ENCODE measurements around the gene LIPM.
A peak's percentile ranks its signal among the peaks of the same experiment; 100 is the strongest.

Gene LIPM, protein sequence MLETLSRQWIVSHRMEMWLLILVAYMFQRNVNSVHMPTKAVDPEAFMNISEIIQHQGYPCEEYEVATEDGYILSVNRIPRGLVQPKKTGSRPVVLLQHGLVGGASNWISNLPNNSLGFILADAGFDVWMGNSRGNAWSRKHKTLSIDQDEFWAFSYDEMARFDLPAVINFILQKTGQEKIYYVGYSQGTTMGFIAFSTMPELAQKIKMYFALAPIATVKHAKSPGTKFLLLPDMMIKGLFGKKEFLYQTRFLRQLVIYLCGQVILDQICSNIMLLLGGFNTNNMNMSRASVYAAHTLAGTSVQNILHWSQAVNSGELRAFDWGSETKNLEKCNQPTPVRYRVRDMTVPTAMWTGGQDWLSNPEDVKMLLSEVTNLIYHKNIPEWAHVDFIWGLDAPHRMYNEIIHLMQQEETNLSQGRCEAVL
- 0 to 1.8 (median 0) reads per million in 17 experiments for total RNA-seq

DNA sequence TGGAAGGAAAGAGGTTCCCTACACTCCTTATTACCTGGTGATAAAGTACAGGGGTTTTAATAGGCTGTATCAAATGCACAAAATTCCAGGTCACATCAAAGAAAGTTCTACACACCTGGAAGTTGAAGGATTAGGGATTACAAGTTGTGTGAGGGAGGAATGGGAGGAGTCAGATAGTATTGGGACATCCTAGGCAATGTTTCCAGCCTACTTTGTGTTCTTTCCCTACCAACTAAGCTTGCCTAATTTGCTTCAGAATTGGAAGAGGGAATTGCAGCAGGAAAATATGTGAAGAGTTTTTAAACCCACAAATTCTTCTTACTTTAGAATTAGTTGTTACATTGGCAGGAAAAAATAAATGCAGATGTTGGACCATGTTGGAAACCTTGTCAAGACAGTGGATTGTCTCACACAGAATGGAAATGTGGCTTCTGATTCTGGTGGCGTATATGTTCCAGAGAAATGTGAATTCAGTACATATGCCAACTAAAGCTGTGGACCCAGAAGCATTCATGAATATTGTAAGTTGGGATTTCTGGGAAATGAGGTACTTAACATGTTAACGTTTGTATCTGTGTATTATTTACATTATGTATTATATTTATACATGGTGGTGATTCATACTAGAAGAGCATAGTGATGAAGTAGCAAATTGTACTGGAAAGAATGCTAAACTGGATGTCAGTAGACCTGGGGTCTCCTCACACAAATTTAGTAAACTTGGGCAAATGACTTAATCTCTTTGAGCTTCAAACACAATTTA lies at the start of gene LIPM:
Gene LIPM (plus strand): TSS at position 208 of the 763 bp plus-strand sequence. CDS start 167 bp downstream, at position 375.
- DNase-seq: no peak

DNA sequence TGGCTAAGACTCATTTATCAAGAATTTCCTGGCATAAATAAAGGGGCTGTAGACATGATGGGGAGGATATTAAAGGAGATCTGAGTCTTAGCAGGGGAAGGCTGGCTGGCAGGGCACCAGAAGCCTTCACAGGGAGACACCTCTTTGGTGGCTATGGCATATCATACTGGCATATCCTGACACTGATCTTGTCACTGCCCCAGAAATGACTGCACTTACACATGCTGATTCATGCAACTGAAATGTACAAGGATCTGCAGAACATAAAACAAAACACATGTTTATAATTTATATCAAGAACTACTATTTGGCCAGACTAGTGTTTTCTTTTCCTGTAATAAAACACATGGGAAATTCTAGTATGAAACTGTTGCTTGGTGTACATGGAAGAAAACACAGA lies 48.2 kb upstream of the LIPM start:
- no peak for DNase-seq

DNA sequence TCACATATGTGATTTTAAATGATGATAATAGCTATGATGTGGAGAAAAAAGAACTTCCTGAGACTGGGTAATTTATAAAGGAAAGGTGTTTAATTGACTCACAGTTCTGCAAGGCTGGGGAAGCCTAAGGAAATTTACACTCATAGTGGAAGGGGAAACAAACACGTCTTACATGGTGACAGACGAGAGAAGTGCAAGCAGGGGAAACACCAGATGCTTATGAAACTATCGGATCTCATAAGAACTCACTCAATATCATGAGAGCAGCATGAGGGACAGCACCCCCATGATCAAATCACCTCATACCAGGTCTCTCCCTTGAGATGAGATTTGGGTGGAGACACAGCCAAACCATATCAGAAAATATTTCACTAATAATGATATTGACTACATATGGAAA lies 46.8 kb upstream of the LIPM start:
- DNase-seq: peak in 3 of 4 experiments; percentile 42 to 47 (median 45)

DNA sequence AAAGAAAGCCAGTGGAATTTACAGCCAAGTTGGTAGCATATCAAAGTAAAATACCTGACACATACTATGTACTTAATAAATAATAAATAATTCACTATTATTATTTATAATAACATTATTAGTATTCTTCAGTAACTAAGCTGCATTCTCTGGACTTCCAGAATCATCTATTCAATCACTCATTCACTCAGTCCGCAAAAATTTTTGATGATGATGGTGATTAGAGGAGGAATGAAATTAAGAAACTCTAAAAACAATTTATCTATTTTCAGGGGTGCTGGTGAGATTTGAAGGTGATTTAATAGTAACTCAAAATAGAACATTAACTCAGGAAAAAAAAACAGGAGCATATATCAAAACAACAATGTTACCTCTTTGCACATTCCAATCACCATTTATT lies 45.9 kb upstream of the LIPM start:
- no peak for DNase-seq

DNA sequence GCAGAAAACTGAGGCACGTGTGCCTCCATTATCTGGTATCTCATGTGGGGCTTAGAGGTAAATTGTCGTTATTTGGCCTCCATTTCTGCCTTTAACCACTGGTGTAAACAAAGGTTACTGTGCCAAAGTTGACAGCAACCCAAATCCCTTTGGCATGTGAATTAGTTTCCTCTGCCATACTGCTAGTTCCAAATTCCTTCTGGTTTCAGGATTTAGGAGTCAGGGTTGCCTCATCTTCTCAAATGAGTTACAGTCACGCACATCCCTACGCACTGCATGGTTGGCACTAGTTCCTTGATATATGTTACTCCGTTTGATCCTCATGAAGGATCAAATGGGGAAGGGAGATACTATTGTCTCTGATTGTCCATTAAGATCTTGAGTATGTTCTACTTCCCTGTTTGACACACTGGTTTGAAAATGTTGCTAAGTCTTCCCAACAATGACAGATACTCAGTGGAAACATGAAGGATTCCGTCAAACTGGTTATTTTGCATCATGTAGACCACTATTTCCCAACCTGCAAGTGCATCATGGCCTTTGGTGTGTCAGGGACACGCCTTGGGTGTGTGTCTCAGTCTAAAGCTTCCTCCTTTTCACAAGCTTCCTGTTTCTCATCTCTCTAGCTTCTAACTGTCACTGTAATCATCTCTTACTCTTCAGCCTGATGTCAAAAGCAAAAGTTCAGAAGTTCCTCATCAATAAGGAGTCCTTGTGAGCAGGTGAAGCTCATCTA lies 43.0 kb upstream of the LIPM start, which contains the start of gene LIPN:
Gene LIPN (plus strand): TSS at position 655 of the 736 bp plus-strand sequence. CDS start 1,386 bp downstream, outside the sequence.
- peak; percentile 86 to 98 (median 92) for DNase-seq

DNA sequence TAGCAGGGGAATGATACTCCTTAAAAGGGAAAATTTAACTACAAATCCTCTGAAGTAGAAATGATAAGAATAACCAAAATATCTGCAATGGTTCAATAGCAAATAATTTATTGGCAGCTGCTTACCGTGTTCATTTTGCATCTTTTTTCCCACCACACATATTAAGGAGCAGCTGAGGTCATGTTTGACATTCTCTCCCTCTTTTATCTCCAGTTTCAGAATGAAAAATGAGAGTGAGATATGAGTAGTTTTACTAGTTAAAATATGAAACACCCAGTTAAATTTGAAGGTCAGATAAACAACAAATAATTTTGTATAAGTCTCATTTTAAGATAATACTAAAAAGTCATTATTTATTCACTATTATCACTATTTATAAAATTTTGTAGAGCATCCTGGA lies 39.6 kb upstream of the LIPM start:
- no peak for DNase-seq

DNA sequence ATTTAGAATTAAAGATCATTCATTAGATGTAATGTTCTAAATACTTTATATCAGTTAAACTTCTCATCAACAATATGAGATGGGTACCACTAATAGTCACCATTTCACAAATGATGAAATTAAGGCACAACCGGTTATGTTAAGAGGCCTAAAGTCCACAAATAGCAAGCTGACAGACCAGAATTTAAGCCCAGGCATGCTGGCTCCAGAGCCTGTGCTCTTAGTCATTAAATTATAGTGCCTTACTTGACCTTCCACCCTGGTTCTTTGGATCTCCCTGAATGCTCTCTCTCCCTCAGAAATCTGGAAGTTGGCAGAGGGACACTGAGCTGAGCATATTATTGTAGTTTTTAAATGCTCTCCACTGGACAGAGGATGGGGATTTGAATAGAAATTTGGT lies 39.1 kb upstream of the LIPM start:
- no peak for DNase-seq

DNA sequence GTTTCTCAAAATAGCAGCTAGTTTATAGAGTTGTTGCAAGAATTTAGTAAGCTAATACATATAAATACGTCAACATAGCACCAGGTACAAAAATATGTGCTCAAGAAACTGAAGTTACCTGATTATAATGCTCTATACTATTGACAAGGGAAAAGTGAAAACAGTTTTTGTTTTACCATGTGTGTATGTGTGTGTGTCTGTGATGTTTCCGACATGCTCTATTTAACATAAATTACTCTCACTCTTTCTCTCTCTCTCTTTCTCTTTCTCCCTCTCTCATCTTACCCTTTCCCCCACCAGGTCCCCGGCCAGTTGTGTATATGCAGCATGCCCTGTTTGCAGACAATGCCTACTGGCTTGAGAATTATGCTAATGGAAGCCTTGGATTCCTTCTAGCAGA lies 38.4 kb upstream of the LIPM start:
- DNase-seq: no peak

DNA sequence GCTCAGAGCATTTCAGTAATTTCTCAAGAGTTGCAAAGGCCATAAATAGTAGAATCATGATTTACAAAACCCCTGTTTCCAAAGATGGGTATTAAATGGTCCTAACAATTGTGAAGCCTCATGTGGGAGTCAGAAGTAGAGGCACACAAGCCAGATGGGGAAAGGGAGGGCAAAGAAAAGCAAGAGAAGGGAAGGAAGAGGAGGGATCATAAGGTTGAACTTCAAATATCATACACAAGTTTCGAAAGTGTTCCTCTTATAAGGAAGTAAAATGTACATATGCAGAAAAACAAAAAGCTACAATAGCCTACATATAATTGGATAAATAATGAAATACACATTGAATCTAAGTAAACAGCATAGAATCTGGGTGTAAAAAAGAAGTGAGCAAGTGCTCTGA lies 36.7 kb upstream of the LIPM start:
- DNase-seq: peak in 3 of 4 experiments; percentile 34 to 66 (median 52)

DNA sequence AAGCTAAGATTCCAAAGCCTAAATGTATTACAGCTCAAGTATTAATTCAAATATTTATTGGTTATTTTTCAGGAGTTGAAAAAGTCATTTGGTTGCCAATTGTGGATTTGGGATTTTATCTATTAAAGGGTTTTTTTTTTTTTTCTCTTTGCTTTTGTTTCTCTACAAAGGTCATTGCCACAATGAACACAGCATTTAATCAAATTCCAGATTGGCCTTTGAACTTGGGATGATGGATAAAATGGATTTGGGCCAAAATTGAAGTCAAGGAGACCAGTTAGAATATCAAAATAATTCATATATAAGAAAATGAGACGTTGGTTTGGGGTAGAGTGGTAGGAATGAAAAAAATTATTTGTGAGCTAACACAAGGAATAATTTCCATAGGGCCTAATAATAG lies 33.1 kb upstream of the LIPM start:
- no peak for DNase-seq

DNA sequence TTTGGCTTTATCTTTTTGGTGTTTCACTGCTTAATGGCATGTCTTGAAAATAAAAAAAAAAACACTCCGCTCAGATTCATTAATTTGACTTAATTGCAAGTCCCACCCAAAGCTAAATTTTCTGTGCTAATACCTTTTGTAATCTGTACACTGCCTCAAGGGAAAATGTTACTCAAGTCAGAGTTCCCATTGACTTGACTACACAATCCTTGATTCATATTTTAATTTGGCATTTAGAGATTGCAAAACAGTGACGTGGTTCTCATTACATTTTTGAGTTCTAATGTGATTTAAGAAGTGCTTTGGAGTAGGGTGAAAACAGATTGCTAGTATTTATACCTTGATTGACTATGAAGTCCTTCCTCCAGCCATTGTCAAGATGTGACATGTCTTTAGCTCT lies 21.3 kb upstream of the LIPM start:
- no peak for DNase-seq

DNA sequence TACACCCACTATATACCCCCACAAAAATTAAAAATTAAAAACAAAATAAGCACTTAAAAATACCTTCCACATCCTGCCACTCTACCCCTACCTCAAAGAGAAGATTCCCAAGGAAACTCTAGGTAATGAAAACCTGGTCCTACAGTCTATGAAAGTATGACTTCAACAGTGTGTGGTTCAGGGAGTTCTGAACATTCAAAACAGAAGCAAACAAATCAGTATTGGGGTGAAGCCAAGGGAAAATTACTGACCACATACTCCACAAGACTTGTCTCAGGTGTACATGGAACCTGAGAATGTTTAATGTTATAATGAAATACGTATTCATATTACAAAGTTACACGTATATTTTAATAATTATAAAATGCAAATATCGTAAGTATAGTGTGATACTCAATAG lies 20.3 kb upstream of the LIPM start:
- no peak for DNase-seq

DNA sequence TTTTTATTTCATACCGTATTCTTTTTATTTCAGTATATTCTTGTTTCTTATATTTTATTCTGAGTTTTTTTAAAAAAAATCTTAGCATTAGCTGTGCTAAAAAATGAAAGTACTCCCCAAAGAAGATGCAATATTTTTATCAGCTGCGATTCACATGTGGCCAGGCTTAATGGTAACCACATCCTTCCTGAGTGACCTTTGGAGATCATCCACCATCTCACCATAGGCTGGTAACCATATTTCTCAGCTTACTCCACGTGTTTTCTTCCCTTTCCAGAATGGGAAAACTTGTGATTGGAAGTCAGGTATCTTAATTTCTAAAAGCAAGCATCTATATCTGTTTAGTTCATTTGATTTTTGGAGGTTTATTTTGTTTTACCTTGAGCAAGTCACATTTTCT lies 18.8 kb upstream of the LIPM start:
- no peak for DNase-seq

DNA sequence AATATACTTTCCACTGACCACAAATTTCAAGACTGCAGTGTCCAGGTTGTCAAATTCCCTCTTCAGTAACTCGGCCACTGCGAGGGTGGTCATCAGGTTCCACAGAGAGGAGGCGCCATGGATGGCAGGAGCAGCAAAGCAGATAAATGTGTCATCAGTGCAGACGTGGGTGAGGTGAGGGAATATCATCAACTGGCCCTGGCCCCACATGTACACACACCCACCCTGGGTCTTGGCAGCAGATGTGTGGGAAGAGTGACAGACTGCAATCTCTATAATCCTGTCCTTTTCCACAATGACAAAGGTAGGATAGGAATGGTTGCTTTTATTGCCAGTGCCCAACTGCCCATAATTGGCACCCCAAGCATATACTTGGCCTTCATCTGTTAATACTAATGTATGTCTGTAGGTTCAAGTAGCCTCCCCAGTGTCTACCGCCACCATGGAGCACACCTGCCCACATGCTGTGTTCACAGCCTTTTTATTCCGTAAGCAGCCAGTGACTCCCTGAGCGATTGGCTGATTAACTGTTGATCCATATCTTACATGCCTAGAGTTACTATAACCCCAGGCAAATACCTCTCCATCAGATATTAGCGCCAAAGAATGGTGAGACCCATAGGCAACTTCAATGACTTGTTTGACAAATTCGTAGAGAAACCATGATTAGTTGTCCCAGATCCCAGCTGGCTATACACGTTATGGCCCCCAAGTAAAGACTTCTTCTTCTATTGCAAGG lies 16.3 kb upstream of the LIPM start:
- DNase-seq: no peak

DNA sequence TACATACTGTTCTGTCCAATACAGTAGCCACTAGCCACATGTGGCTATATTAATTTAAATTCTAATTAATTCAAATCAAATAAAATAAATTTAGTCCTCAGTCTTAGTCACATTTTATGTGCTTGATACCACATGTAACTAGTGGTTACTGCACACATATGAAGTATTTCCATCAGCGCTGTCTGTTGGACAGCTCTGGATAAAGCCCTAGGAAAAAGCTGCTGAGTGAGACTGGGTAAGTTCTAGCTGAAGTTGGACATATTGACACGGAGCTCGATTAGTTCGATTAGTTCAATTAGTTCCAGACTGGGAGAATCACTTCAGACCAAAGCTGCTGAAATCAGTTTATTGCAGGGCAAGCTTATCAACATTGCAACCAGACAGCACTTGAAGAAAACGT lies 15.1 kb upstream of the LIPM start:
- no peak for DNase-seq

DNA sequence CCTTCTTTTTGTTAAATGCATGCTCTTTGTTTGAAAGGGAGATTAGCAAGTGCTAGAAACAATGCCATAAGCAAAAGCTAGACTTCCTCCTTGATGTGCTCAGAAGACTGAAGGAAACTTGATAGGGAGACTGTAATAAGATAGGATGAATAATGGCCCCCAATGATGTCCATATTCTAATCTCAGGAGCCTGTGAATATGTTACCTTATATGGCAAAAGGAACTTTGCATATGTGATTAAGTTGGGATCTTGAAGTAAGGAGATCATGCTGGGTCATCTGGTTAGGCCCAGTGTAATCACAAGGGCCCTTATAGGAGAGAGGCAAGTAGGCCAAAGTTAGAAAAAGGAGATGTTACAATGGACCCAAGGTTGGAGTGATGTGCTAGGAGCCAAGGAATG lies 13.6 kb upstream of the LIPM start:
- no peak for DNase-seq

DNA sequence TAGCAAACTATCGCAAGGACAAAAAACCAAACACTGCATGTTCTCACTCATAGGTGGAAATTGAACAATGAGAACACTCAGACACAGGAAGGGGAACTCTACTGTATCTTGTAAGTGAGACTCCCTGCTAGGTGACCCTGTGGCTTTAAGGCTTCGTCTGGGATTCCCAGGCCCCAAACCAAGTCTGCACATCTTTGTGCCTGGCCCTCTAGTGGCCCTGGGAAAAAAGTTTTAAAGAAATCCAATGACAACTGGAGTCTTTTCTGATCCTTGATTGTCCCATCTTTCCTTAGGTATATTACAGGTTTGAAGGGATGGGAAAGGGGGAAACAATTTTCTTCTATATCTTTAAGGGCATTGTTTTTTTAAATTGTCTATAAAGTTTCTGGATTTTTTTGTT lies 10.6 kb upstream of the LIPM start:
- peak; percentile 8 to 47 (median 42) for DNase-seq

DNA sequence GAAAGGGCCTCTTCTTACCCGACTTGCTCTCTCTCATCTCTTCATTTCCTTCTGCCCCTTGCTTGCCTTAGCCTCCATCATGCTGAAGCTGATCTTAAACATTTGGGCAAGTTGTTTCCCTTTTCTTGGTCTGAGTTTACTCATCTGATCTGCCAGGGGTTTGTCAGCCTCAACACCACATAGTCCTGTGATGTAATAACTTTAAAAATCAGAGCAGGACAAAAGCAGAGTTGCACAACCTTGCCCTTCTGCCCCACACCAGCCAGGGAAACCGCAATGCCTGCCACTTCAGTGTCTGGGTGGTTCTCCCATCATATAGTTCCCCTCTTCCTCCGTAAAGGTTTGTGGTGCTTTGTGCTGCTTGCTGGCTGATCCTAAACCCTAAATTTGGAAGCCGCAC lies 9.9 kb upstream of the LIPM start:
- peak; percentile 90 to 96 (median 93) for DNase-seq

DNA sequence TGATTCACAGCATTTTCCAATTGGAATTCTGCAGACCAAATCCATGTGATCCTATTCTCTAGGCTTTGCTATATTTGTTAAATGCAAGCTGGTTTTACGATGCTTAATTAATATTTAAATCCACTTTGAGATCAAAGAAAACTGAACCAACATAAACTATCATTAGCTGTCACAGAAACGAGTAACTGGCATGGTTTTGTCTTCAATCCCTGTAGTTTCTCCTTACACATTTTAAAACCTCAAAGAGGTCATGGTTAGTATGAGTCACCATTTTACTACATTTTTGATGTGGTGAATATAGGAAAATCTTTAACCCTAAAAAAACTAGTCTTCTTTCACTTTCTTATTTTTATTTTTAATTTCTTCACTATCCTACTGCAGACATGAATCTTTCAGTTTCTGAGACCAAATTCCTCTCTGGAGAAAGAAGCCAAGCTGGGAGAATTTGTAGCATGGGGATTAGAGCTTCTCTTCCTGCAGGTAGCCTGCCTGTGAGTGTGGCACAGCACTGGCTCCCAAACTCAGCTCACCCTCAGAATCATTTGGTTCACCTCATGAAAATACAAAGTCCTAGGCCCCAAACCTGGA lies 8.7 kb upstream of the LIPM start:
- DNase-seq: peak in 2 of 4 experiments; percentile 34 to 57

DNA sequence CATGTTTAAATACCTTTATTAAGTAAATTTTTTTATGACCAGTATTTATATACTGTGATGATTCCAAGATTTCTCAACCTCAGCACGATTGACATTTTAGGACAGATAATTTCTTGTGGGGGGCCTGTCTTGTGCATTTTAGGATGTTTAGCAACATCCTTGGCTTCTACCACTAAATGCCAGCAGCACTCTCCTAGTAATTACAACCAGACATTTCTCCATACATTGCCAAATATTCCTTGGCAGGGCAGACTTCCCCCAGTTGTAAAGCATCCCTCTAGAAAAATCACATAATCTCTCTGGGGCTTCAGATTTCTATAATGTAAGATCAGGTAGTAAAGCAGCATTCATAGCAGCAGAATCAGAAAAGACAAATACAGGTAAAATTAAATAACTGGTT lies 7.8 kb upstream of the LIPM start:
- peak in 2 of 4 experiments; percentile 19 to 24 for DNase-seq

DNA sequence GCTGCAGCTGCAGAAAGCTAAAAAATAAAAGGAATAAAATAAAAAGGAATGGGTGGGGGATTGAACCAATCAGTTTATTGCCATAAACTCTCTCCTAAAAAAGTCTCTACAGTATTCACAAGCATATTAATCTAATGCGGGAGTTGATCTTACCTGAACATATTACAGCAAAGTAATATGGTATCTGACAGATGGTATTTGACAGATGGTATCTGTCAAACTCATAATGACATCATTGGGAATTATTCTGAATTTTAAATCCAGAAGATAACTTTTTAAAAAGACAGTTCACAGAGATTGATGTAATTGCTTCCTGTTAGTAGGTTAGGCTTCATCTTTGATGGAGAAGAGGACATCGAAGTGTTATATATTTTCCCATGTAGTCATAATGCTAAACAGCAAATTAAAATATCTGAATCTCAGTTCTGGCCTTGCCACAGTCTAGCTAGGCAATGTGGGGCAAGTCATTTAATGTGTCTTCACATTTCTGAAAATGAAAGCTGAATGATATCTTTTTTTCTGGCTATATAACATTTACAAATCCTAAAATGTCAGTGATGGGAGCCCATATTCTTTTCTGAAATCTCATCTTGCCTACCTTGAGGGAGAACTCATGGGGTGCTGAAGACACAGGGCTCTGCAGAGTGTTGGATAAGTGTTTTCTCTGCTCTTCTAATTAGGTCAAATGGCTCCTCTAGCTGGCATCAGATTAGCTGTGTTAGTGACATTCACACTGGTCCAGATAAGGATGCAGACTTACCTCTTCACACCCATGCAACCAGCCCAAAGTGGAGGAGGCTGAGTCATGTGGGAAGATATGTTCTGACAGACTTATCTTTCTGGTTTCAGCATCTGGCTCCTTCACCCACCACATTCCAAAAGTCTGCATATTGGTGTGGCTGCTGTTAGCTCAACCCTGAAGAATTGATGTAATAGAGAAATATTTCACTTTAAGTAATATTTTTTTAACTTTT lies 2.1 kb upstream of the LIPM start:
- DNase-seq: no peak
